Mesothelial cell of epicardium (in vitro differentiated cells): ENCODE measurements around the gene DOLK. TPM values are rescaled to one million over a fixed set of nuclear protein-coding genes. Genes with fewer than 3 reads are reported as not detected.
A peak's percentile ranks its signal among the peaks of the same experiment; 100 is the strongest.
"Not testable (repeated sequence)": the region's sequence is repeated elsewhere in the genome, so short reads cannot be mapped to it uniquely, and the experiment has no call there.

ENCODE experiments used
- DNase-seq, 2 experiments: peaks; one replicate each; pipeline ENCODE4 v3.0.0; 2021; ENCODE audit warnings: low spot score in 2 of 2; ENCODE audit not compliant: unreplicated experiment in 2 of 2
- H3K27ac Mint-ChIP-seq: 2 replicates; pipeline ENCODE4 v1.8.0; 2021; ENCODE audit warnings: mixed read lengths
- H3K27me3 Mint-ChIP-seq: 2 replicates; pipeline ENCODE4 v1.8.0; 2021; ENCODE audit warnings: low read depth, mixed read lengths
- H3K36me3 Mint-ChIP-seq: 2 replicates; pipeline ENCODE4 v1.8.0; 2021; ENCODE audit warnings: mixed read lengths
- H3K4me1 Mint-ChIP-seq: 2 replicates; pipeline ENCODE4 v1.8.0; 2021; ENCODE audit warnings: mixed read lengths
- H3K4me3 Mint-ChIP-seq: 2 replicates; pipeline ENCODE4 v1.8.0; 2021; ENCODE audit warnings: mild to moderate bottlenecking, moderate library complexity, mixed read lengths
- H3K9me3 Mint-ChIP-seq: 2 replicates; pipeline ENCODE4 v1.8.0; 2021; ENCODE audit warnings: mixed read lengths
- CTCF ChIP-seq: fragments of 200-600 bp; sonication (generic); IDR thresholded peaks from one replicate; pipeline ENCODE4 v1.5.0; 2021; ENCODE audit warnings: antibody characterized with exemption; ENCODE audit not compliant: unreplicated experiment
- total RNA-seq: library from RNA; stranded (reverse); gene quantifications from 3 replicates; pipeline ENCODE4 v1.2.1, GENCODE V29; 2021

The DOLK gene
- total RNA-seq, 1 donor from 2014 or later, result 17.0 TPM

GRCh38 chr9:128946571-128947276 is 679 bp downstream of the DOLK start:
- no peak for DNase-seq
- Mint-ChIP-seq H3K4me3 (peak overlapping the region; percentile 93), H3K27me3 (no peaks in the 10 kb centered on the region), H3K36me3 (peaks cover 9% of the 10 kb centered on the region), H3K9me3 (no peaks in the 10 kb centered on the region), H3K4me1 (peaks cover 19% of the 10 kb centered on the region), H3K27ac (peak overlapping the region; percentile 97)
- no peak for TF ChIP-seq CTCF

- no peak for TF ChIP-seq CTCF
- H3K27me3 Mint-ChIP-seq, result no peaks in the 10 kb centered on the region
Observed at GRCh38 chr9:128945798-128946501, 1.5 kb downstream of the DOLK start.

GRCh38 chr9:128944966-128945365 is 2.4 kb downstream of the DOLK start:
- not testable (repeated sequence) for DNase-seq, H3K27ac Mint-ChIP-seq, H3K9me3 Mint-ChIP-seq, H3K4me3 Mint-ChIP-seq, H3K36me3 Mint-ChIP-seq, H3K27me3 Mint-ChIP-seq
- peaks cover 19% of the 10 kb centered on the region for H3K4me1 Mint-ChIP-seq

More at GRCh38 chr9:128945798-128946501, 1.5 kb downstream of the DOLK start:
- Mint-ChIP-seq H3K4me1 (peaks cover 19% of the 10 kb centered on the region), H3K27ac (peak overlapping the region; percentile 57), H3K4me3 (peak overlapping the region; percentile 93), H3K9me3 (no peaks in the 10 kb centered on the region), H3K36me3 (peaks cover 7% of the 10 kb centered on the region)
- DNase-seq, result no peak

GRCh38 chr9:128943832-128944620 is 3.4 kb downstream of the DOLK start:
- Mint-ChIP-seq H3K27me3 (no peaks in the 10 kb centered on the region), H3K4me3 (no peak overlapping the region), H3K36me3 (peaks cover 7% of the 10 kb centered on the region), H3K4me1 (peaks cover 19% of the 10 kb centered on the region), H3K27ac (peak overlapping the region; percentile 25), H3K9me3 (no peaks in the 10 kb centered on the region)
- no peak for DNase-seq
- TF ChIP-seq CTCF, result no peak

- Mint-ChIP-seq H3K27ac (no peak overlapping the region), H3K27me3 (no peaks in the 10 kb centered on the region), H3K4me3 (no peak overlapping the region), H3K4me1 (peaks cover 7% of the 10 kb centered on the region), H3K36me3 (peaks cover 5% of the 10 kb centered on the region), H3K9me3 (no peaks in the 10 kb centered on the region)
- no peak for TF ChIP-seq CTCF
- no peak for DNase-seq
Observed at GRCh38 chr9:128940946-128941755, 6.3 kb downstream of the DOLK start.
